ENCODE data around the gene LRRC70. TPM values are rescaled to one million over a fixed set of nuclear protein-coding genes. Genes with fewer than 3 reads are reported as not detected.
"Not testable (repeated sequence)": the region's sequence is repeated elsewhere in the genome, so short reads cannot be mapped to it uniquely, and the experiment has no call there.

Gene LRRC70
- polyA plus RNA-seq, 1 donor: 7.3 TPM

DNA sequence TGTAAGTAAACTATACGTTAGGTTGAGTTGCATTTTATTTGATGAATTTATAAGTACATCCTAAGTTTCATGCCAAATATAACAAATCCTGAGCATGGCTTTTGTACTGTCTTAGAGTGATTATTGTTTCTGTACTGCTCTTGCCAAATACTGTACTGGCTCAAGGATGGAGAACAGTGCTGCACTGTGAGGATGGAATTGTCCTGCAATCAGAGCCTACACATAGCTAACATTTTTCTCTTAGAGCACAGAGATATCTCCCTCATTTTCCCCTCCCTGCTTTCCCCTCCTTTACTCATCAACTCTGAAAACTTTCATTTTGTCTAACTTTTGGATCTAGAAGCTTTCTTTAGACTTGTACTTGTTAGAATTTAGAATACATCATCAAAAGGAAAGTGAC, 28.3 kb downstream of the LRRC70 start:
- no peak for DNase-seq

DNA sequence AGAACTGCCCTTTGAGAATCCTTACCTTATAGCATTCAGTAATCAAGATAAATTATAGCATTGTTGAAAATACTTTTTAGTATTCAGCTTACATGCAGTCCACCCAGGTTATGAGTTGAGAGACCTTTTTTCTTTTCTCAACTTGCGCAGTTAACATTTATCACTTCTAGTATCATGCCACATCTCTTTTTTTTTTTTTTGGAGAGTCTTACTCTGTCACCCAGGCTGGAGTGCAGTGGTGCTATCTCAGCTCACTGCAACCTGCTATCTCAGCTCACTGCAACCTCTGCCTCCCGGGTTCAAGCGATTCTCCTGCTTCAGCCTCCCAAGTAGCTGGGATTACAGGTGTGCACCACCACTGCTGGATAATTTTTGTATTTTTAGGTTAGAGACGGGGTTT, 29.0 kb downstream of the LRRC70 start:
- DNase-seq: no peak

DNA sequence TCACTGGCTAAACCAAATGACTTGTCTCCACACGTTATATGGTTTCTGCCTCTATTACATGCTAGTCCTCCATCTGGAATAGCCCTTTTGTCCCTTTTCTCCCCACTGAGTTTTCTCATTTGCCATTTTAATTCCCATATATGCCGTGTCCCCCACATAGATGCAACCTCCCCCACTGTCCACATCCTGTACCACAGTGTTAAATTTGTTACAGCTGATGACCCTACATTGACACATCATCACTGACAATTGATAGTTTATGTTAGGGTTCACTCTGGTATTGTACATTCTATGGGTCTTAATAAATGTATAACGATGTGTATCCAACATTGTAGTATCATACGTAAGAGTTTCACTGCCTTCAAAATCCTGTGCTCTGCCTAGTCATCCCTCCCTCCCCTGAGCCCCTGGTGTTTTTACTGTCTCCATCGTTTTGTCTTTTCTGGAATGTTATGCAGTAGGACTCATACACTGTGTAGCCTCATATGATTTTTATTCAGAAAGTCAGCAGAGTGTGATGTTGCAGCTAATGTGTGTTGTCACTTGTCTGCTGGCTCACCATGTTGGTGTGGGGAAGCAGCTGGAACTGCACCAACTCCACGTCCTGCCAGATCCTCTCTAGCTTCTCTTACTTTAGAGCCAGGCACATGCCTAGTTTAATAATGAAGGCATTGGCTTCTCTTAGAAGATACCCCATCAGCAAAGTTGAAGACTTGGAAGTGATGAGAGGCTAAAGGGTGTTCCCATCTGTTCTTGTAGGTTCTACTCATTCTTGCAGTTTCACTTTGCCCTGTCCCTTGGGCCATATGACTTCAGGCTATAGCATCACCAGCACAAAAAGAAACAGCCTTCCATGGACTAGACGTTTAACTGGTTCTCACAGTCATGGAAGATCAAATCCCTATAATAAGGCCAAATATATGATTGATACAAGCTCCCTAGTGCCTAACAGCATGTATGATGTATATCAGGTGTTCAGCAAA, 30.2 kb downstream of the LRRC70 start:
- no peak for DNase-seq

DNA sequence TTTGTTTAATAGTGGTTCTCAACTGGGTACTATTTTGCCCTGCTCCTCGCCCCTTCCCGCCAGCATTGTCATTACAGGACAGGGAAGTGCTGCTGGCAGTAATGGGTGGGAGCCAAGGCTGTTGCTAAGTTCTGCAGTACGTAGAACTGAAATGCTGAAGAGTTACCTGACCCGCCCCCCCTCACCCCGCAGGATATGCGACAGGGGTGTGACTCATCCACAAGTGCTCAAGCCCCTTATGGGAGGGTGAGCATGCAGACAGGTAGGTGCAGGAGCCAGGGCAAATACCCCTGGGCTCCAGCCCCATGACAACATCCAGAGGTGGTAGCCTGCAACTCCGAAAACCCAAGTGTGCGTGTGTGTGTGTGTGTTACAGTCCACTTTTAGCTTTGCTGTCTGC, 35.7 kb downstream of the LRRC70 start:
- no peak for DNase-seq

DNA sequence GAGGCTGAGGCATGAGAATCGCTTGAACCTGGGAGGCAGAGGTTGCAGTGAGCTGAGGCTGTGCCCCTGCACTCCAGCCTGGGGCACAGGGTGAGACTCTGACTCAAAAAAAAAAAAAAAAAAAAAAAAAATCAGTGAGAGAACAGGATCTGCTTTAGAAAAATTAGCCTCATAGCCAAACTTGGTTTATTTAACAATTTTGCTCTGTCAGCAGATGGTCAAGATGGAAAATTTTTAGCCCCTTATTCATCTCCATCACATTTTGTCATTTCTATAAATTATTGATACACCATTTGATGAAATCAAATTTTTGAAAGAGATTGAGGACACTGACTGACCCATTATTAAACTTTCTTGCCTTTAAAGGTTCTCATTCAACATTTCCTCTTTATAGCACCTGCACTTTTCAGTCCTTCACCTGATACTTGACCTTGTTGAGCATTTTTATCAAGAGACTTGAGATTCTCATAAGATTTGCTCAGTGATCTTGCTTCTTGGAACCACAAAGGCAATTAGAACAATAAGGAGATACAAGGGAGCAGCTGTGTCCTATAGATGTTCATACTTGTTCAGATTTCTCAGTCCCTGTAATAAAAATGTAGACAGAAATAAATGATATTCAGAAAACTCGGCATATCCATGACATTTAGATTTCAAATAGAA, 38.1 kb downstream of the LRRC70 start:
- DNase-seq: no peak

DNA sequence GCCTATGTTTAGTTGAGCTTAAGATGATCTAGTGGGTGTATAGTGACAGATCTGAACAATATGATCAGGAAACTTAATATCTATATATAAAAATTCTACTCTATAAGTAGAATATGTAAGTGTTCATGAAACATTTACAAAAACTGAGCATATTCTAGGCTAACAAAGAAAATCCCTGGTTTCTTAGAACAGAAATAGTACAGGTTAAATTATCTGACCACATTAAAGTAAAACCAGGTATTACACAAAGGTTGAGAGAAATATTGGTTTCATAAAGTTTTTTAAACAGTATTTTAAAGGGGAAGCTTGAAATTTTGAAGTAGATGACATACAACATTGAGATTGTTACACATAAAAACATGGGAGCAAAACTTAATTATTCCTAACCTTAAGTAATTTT, 39.3 kb downstream of the LRRC70 start:
- no peak for DNase-seq

DNA sequence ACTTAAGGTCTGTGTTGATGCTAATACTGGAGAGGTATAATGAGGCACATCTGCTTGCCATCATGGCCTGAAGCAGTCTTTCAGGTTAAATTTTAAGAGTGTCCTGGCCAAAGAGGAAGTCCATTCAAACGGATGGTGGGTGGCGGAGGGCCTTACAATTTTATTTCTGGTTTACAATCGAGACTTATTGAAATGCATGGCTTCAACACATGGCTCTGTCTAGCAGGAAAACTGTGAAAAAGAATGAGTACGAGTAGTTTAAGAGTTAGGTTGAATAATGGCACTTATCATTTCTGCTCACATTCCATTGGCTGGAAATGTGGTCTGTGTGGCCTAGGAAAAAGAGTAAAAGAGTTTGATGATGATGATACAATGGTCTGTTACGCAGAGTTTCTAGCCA, 42.1 kb downstream of the LRRC70 start:
- no peak for DNase-seq

DNA sequence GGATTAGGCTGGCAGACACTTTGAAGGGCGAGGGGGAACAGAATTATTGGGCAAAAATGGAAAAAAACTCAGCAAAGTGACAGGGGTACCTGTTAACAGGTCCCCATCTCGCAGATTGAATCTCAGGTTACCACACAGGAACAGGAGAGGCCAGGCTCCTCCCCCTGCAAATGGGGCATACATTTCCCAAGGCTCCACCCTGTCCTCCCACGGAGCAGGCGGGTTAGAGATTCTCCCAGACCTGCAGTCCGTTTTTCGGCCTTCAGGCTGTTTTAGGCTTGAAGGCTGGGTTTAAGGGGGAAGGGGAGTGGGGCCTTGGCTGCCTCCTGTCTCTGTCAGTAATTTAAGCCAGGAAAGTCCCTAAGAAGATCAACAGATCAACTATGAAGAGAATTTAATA, 42.7 kb downstream of the LRRC70 start:
- peak; percentile 13 for DNase-seq

DNA sequence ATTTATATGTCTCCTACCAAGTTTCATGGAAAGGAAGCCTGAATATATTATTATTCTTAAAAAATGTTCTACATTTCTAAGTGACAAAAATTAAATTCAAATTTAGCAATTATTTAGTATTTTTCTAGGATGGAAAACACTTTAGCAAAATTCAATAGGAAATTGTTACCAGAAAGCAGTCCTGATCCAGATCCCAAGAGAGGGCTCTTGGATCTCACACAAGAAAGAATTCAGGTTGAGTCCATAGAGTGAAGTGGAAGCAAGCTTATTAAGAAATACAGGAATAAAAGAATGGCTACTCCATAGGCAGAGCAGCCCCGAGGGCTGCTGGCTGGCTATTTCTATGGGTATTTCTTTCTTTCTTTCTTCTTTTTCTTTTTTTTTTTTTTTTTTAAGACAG, 44.7 kb downstream of the LRRC70 start:
- DNase-seq: no peak

DNA sequence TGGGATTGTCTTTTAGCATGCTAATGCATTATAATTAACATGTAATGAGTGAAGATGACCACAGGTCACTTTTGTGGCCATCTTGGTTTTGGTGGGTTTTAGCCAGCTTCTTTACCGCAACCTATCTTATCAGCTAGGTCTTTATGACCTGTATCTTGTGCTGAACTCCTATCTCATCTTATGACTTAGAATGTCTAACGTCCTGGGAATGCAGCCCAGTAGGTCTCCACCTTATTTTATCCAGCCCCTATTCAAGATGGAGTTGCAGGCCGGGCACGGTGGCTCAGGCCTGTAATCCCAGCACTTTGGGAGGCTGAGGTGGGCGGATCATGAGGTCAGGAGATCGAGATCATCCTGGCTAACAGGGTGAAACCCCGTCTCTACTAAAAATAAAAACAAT, 45.8 kb downstream of the LRRC70 start:
- DNase-seq: not testable (repeated sequence)

DNA sequence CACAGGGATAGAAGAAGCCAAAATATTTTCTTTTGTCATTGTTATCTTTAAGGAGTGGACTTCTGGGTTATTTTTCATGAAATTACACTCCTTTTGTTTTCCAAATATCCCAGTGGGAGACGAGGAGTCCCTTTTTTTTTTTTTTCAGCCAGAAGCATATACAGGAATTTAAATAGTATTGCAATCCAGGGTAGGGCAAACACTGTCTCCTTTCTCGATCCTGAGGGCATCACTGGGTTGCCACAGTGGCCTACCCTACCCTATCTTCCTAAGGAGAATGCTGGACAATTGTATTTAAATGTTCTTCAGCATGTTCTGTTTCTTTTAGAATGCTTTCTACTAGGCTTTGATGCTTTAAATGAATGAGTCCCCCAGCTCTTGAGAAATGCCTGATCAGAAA, 47.9 kb downstream of the LRRC70 start:
- no peak for DNase-seq

DNA sequence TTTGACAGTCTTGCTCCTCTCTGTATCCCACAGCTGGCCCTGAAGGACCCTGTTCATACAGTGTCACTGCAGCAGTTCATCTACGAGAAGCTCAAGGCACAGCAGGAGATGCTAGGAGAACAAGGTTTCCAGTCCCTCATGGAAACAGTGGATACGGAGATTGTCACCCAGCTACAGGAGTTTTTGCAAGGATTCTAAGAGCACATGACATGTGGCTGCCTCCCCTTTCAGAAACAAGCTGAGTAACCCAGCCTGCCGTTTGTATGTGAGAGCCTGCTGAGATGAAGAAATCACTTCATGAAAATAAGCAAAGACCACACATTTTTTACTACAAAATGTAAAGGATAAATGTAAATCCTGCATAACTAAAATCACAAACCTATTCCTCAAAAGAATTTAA, 48.5 kb downstream of the LRRC70 start:
- DNase-seq: no peak

DNA sequence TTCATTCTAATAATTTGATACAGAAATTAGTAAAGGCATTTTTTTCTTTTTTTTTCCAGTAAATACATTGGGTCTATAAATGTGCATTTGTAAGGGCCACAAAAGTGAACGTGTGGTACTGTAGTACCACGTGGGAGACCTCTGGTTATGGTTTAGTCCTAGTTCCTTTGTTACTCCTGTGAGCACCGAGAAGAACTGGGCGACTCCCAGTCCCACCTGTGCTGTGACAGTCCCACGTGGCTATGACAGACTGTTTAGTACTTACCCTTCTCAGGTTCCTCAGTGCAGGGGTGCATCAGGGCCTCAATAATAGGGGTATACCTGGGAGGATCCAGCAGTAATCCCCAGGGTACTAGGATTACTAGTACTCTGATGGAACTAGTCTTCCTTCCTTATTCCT, 49.3 kb downstream of the LRRC70 start:
- DNase-seq: no peak

Other genes with a start within 250 kb of the LRRC70 start
- gene DIMT1, start 174.9 kb upstream of the LRRC70 start, polyA plus RNA-seq (ENCODE audit: insufficient read length): 39.6 TPM
- gene IPO11, start 166.1 kb upstream of the LRRC70 start, polyA plus RNA-seq (ENCODE audit: insufficient read length): 37.8 TPM